Fibroblast of lung (primary cell): Measurements from ENCODE around the gene TRIM5.

Experiments
- CTCF ChIP-seq, 2 donors: IDR thresholded peaks in 1 of 2; conservative IDR thresholded peaks in 1 of 2; 1 replicate in 1 of 2; 2 replicates in 1 of 2; pipeline ENCODE4 v1.5.1; 2011 to 2012; ENCODE audit warnings: low read length in 2 of 2, control low read depth in 1 of 2, inconsistent platforms in 1 of 2, low read depth in 1 of 2, mild to moderate bottlenecking in 1 of 2
- EZH2 ChIP-seq: IDR thresholded peaks from 2 replicates; pipeline ENCODE4 v1.5.1; 2012; ENCODE audit warnings: low read length, control low read depth, mild to moderate bottlenecking; ENCODE audit errors: missing control alignments

- TF ChIP-seq CTCF (conservative IDR thresholded peaks at IDR 0.05 in 1 of 2, IDR thresholded peaks at IDR 0.05 in 1 of 2; ENCODE audit: low read depth in 1 of 2, low read length in 2 of 2) (no peak), EZH2 (no peak)
Observed at GRCh38 chr11:5622802-5623201, 62.1 kb downstream of the TRIM5 start.
